GM18511 (cell line): ENCODE data around the gene NDUFB2.
"Not testable (repeated sequence)": the region's sequence is repeated elsewhere in the genome, so short reads cannot be mapped to it uniquely, and the experiment has no call there.

Experiments used
- ATAC-seq: cut with Tn5 transposase; IDR thresholded peaks from one replicate; pipeline ENCODE4 v1.9.1; 2021; ENCODE audit warnings: mild to moderate bottlenecking, moderate library complexity; ENCODE audit not compliant: unreplicated experiment

NDUFB2 gene

DNA sequence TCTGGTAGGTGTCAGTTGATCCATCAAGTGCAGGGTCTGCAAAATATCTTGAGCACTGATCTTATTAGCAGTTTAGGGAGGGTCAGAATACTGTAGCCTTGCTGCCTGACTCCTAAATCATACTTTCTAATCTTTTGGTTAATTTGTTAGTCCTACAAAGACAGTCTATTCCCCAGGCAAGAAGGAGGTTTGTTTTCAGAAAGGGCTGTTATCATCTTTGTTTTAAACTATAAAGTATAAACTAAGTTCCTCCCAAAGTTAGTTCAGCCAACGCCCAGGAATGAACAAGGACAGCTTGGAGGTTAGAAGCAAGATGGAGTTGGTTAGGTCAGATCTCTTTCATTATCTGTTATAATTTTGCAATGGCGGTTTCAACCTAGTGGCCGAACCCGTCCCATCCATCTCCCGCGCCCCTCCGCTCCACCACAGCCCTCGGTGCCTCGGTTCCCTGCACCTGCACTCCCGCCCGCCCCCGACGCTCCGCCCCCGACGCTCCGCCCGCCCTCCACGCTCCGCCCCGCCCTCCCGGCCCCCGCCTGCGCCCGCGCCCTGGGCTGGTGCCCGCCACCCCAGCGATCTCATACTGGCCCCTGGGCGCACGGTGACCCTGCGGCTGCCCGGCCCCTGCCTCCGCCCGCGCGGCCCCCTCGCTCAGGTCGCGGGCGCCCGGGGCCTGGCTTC, 24.0 kb upstream of the NDUFB2 start, which contains the start of gene ADCK2:
Gene ADCK2 (plus strand): TSS at position 564 of the 681 bp plus-strand sequence. CDS start 386 bp downstream, outside the sequence.
- peak; percentile 65 for ATAC-seq

- peak; percentile 49 for ATAC-seq
Observed at GRCh38 chr7:140673063-140673773, 23.3 kb upstream of the NDUFB2 start.

DNA sequence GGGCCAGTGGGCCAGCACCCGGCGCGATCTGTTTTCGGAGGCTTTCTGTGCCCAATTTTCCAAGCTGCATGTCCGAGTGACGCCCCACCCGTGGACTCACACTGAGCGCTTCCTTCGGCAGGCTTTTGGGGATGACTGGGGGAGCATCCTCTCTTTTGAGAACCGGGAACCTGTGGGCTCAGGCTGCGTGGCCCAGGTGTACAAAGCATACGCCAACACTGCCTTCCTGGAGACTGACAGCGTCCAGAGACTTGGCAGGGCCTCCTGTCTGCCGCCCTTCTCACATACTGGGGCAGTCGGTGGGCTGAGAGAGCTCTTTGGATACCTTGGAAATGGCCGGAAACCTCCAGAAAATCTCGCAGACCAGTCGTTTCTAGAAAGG, 22.7 kb upstream of the NDUFB2 start:
- no peak for ATAC-seq

GRCh38 chr7:140674356-140674800, 22.1 kb upstream of the NDUFB2 start:
- ATAC-seq, result peak; percentile 28

- ATAC-seq, result no peak
Observed at GRCh38 chr7:140674899-140675701, 21.4 kb upstream of the NDUFB2 start.

DNA sequence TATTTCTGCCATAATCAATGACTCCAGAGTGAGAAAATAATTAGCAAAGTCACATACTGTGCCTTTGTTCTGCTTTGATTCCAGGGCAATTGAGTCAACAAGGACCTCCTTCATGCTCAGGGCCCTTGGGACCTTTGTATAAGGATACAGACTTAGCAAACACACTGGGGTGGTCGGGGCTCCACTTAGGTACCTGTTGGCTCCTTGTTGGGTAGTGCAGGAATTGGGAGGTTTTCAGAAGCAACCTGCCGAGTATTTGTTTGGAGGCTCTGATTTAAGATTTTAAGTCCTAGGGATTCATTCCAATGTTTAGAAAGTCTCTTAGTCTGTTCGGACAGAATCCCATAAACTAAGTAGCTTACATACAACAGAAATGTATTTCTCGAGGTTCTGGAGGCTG, 20.8 kb upstream of the NDUFB2 start:
- no peak for ATAC-seq

- ATAC-seq, result peak; percentile 54
Observed at GRCh38 chr7:140676306-140676705, 20.2 kb upstream of the NDUFB2 start.

DNA sequence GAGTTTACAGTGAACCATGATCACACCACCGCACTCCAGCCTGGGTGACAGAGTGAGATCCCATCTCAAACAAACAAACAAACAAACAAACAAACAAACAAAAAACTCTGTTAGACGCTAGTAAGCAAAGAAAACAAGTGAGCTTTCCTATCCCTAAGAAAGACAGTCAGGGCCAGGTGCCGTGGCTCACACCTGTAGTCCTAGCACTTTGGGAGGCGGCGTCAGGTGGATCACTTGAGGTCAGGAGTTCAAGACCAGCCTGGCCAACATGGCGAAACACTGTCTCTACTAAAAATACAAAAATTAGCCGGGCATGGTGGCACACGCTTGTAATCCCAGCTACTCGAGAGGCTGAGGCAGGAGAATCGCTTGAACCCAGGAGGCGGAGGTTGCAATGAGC, 19.6 kb upstream of the NDUFB2 start:
- not testable (repeated sequence) for ATAC-seq

GRCh38 chr7:140677496-140677895, 19.0 kb upstream of the NDUFB2 start:
- ATAC-seq, result no peak

DNA sequence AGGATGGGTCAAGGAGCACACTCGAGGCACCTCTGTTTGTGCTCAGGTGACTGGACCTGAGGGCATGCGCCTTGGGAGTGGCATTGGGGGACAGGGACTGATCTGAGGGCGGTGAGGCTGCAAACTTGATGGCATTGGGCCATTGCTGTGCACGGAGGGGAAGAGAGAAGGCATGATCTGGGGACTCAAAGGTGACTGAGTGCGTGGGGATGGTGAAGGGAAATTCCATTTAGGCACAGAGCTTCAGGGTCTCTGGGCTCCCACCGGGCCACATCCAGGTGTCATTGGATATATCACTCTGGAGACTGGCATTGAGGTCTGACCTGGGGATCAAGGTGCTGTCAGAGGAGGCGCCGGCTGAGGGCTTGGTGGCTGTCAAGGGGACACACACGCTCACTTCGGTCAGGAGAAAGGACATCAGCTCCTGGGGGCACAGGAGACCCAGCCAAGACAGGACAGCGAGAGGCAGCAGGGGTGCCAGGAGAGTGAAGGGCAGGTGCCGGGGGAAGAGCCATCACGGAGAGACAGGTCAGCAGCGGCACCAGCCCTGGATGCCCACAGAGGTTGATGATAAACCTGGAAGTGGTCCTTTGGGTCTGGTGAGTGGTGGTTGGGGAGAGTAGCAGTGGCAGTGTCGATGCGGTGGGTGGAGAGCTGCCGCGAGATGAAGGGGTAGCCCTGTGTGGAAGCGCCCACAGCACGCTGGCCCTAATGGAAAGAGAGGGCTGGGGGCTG, 18.3 kb upstream of the NDUFB2 start:
- no peak for ATAC-seq

DNA sequence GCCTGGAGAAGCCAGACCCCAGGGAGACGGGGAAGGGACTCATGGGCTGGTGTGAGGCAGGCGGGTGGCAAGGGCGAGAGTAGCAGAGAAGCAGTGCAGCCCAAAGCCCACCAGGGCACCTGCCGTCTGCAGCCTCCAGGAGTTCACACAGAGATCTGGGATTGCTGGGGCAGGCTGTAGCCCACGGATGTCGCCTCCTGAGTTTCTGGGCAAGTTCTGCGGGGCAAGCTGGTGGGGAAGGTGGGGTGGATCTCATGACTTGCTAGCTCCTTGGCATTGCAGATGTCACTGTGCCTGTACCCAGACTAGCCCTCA, 17.7 kb upstream of the NDUFB2 start:
- no peak for ATAC-seq

- no peak for ATAC-seq
Observed at GRCh38 chr7:140679186-140679585, 17.3 kb upstream of the NDUFB2 start.

DNA sequence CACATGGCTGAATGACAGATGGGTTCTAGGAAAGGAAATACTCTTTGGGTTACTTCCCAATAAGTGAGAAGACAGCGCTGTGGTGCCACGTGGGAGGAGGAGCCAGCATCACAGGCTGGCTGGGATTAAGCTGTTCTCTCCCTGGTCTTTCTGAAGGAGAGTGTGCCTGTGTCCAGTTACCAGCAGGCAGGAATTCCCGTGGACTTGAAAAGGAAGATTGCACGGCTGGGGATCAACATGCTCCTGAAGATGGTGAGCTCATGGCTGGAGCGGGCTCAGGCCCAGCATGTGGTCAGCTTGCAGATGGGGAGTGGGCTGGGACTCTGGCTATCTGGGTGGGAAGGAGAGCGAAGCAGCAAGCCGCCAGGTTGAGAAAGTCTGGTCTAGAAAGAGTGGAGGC, 15.6 kb upstream of the NDUFB2 start:
- ATAC-seq, result no peak

DNA sequence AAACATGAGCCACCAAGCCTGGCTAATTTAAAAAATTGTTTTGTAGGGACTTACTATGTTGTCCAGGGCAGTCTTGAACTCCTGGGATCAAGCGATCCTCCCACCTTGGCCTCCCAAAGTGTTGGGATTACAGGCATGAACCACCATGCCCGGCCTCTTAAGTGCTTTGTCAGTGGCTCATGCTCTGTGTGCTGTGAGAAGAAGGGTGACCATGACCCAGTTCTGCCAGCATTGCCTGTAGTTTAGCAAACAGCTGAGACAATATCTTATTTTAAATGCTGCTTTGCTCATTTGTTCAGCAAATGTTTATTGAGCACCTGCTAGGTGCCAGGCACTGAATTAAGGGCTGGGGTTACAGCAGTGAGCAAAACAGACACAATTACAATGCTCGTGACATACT, 14.7 kb upstream of the NDUFB2 start:
- no peak for ATAC-seq

DNA sequence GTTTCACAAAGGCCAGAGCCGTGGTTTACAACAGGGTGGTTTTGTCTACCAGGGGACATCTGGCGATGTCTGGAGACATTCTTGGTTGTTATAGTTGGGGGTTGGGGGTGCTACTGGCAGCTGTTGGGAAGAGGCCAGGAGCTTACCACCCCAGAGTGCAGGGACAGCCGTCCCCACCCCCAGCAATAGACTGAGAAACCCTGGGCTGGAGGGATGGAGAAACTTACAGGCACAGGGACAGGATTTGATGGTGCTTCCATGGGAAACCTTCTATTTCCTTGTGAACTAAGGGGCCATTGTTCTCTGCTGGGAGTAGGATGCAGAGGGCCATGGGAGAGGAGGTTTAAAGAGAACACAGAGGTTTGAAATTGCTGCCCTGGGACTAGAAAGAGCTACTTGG, 12.9 kb upstream of the NDUFB2 start:
- ATAC-seq, result no peak

- no peak for ATAC-seq
Observed at GRCh38 chr7:140684066-140684950, 12.2 kb upstream of the NDUFB2 start.

GRCh38 chr7:140685407-140686087, 11.0 kb upstream of the NDUFB2 start:
- ATAC-seq, result no peak

- ATAC-seq, result no peak
Observed at GRCh38 chr7:140686921-140687320, 9.6 kb upstream of the NDUFB2 start.

- no peak for ATAC-seq
Observed at GRCh38 chr7:140688341-140688740, 8.2 kb upstream of the NDUFB2 start.
